ENCODE measurements around the gene DNAL1. TPM values are rescaled to one million over a fixed set of nuclear protein-coding genes. Genes with fewer than 3 reads are reported as not detected.

Gene DNAL1
- total RNA-seq, 1 experiment from 2014 or later = 14.3 TPM

GRCh38 chr14:73744874-73745529, 100.2 kb downstream of the DNAL1 start:
- peak overlapping the region; percentile 72; the same call in 1 of the 2 replicates for H3K27ac Mint-ChIP-seq
- CTCF ChIA-PET = interaction anchor here (1.1 to 3.5 kb wide), 6 partner anchors 10 to 107 kb away, joined by 3 to 43 read pairs (median 8); partner anchors contain the start of gene PTGR2
- H3K27me3 Mint-ChIP-seq (ENCODE audit: low read depth) = no peaks in the 10 kb centered on the region
- POLR2A ChIA-PET = interaction anchor here (1.1 kb wide), 1 partner anchor 9 kb away, joined by 3 read pairs; no protein-coding TSS in a partner anchor
- ATAC-seq (no peak), DNase-seq (ENCODE audit: low spot score) (no peak)
- H3K36me3 Mint-ChIP-seq = no peaks in the 10 kb centered on the region
- no peaks in the 10 kb centered on the region for H3K9me3 Mint-ChIP-seq
- H3K4me1 Mint-ChIP-seq = peaks cover 71% of the 10 kb centered on the region
- TF ChIP-seq ATF1 (CRISPR knock-in tag; IDR thresholded peaks at IDR 0.05) (no peak), NR2C2 (CRISPR knock-in tag; IDR thresholded peaks at IDR 0.05) (no peak), SMAD4 (CRISPR knock-in tag; IDR thresholded peaks at IDR 0.05) (no peak)
- H3K4me3 Mint-ChIP-seq = no peak overlapping the region

GRCh38 chr14:73745571-73746519, 101.1 kb downstream of the DNAL1 start:
- ATAC-seq = no peak
- Mint-ChIP-seq H3K4me3 (no peak overlapping the region), H3K27ac (0 out of 2 replicates have a peak overlapping the region, but pooled peaks have one; percentile 72), H3K27me3 (ENCODE audit: low read depth) (no peaks in the 10 kb centered on the region), H3K9me3 (no peaks in the 10 kb centered on the region), H3K4me1 (peaks cover 73% of the 10 kb centered on the region), H3K36me3 (no peaks in the 10 kb centered on the region)
- ChIA-PET POLR2A (interaction anchor here (0.6 to 1.1 kb wide), 2 partner anchors 8 to 12 kb away, joined by 3 read pairs; no protein-coding TSS in a partner anchor), CTCF (interaction anchor here (0.6 to 3.5 kb wide), 7 partner anchors 13 to 106 kb away, joined by 3 to 43 read pairs (median 8); partner anchors contain the start of gene PTGR2)
- no peak for DNase-seq (ENCODE audit: low spot score)
- TF ChIP-seq ATF2 (CRISPR knock-in tag; IDR thresholded peaks at IDR 0.05; ENCODE audit: borderline replicate concordance, low read depth) (no peak), ATF1 (CRISPR knock-in tag; IDR thresholded peaks at IDR 0.05) (no peak), JAZF1 (CRISPR knock-in tag; IDR thresholded peaks at IDR 0.05) (no peak), ZNF232 (CRISPR knock-in tag; IDR thresholded peaks at IDR 0.05) (no peak), E2F4 (CRISPR knock-in tag; IDR thresholded peaks at IDR 0.05; ENCODE audit: borderline replicate concordance, low read depth) (no peak), ZNF425 (CRISPR knock-in tag; conservative IDR thresholded peaks at IDR 0.05) (no peak), ZSCAN18 (CRISPR knock-in tag; IDR thresholded peaks at IDR 0.05) (no peak), SOX15 (CRISPR knock-in tag; IDR thresholded peaks at IDR 0.05) (no peak), USF2 (CRISPR knock-in tag; IDR thresholded peaks at IDR 0.05) (no peak), ETV6 (CRISPR knock-in tag; IDR thresholded peaks at IDR 0.05) (no peak)
- TF ChIP-seq, protein P1, sequence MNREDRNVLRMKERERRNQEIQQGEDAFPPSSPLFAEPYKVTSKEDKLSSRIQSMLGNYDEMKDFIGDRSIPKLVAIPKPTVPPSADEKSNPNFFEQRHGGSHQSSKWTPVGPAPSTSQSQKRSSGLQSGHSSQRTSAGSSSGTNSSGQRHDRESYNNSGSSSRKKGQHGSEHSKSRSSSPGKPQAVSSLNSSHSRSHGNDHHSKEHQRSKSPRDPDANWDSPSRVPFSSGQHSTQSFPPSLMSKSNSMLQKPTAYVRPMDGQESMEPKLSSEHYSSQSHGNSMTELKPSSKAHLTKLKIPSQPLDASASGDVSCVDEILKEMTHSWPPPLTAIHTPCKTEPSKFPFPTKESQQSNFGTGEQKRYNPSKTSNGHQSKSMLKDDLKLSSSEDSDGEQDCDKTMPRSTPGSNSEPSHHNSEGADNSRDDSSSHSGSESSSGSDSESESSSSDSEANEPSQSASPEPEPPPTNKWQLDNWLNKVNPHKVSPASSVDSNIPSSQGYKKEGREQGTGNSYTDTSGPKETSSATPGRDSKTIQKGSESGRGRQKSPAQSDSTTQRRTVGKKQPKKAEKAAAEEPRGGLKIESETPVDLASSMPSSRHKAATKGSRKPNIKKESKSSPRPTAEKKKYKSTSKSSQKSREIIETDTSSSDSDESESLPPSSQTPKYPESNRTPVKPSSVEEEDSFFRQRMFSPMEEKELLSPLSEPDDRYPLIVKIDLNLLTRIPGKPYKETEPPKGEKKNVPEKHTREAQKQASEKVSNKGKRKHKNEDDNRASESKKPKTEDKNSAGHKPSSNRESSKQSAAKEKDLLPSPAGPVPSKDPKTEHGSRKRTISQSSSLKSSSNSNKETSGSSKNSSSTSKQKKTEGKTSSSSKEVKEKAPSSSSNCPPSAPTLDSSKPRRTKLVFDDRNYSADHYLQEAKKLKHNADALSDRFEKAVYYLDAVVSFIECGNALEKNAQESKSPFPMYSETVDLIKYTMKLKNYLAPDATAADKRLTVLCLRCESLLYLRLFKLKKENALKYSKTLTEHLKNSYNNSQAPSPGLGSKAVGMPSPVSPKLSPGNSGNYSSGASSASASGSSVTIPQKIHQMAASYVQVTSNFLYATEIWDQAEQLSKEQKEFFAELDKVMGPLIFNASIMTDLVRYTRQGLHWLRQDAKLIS (CRISPR knock-in tag; IDR thresholded peaks at IDR 0.05; ENCODE audit: borderline replicate concordance) = no peak
- TF ChIP-seq, protein P2, sequence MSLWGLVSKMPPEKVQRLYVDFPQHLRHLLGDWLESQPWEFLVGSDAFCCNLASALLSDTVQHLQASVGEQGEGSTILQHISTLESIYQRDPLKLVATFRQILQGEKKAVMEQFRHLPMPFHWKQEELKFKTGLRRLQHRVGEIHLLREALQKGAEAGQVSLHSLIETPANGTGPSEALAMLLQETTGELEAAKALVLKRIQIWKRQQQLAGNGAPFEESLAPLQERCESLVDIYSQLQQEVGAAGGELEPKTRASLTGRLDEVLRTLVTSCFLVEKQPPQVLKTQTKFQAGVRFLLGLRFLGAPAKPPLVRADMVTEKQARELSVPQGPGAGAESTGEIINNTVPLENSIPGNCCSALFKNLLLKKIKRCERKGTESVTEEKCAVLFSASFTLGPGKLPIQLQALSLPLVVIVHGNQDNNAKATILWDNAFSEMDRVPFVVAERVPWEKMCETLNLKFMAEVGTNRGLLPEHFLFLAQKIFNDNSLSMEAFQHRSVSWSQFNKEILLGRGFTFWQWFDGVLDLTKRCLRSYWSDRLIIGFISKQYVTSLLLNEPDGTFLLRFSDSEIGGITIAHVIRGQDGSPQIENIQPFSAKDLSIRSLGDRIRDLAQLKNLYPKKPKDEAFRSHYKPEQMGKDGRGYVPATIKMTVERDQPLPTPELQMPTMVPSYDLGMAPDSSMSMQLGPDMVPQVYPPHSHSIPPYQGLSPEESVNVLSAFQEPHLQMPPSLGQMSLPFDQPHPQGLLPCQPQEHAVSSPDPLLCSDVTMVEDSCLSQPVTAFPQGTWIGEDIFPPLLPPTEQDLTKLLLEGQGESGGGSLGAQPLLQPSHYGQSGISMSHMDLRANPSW (CRISPR knock-in tag; conservative IDR thresholded peaks at IDR 0.05; ENCODE audit: low read depth) = no peak
